OCI-LY3 (cell line): Measurements from ENCODE around the gene U2SURP.

ENCODE experiments used
- CTCF ChIP-seq: fragments of 200-600, 300-600 bp; sonication (generic); IDR thresholded peaks from 2 replicates; pipeline ENCODE4 v1.5.1; 2014; ENCODE audit warnings: antibody characterized with exemption, low read length, low read depth
- EZH2phosphoT487 ChIP-seq: fragments of 200-600 bp; shearing (Covaris generic); IDR thresholded peaks from 2 replicates; pipeline ENCODE4 v1.6.1; 2018; ENCODE audit warnings: antibody characterized with exemption, mixed run types, low read depth

GRCh38 chr3:142982038-142982773, 19.2 kb upstream of the U2SURP start:
- TF ChIP-seq CTCF (no peak), EZH2phosphoT487 (no peak)
